ENCODE measurements around the gene CEBPG. TPM values are rescaled to one million over a fixed set of nuclear protein-coding genes. Genes with fewer than 3 reads are reported as not detected.

The CEBPG gene
- total and polyA plus RNA-seq, 2 donors: 16.8 to 21.0 TPM

GRCh38 chr19:33375156-33375836 lies 1.8 kb downstream of the CEBPG start:
- Histone ChIP-seq H3K9me3 (ENCODE audit: control insufficient read depth in 2 of 2, insufficient read depth in 1 of 2, low read length in 1 of 2) (no peaks in the 10 kb centered on the region), H3K27me3 (ENCODE audit: control insufficient read depth in 2 of 2, insufficient read depth in 1 of 2, low read length in 1 of 2) (peaks cover 0 to 27% of the 10 kb centered on the region in 2 donors), H3K4me3 (ENCODE audit: low read length in 2 of 2) (peak overlapping the region in 1 of 2 donors; percentile 57), H3K27ac (ENCODE audit: low read depth in 1 of 2, low read length in 1 of 2) (no peak overlapping the region), H3K36me3 (ENCODE audit: control insufficient read depth in 2 of 2, insufficient read depth in 2 of 2, low read length in 1 of 2) (peaks cover 5 to 6% of the 10 kb centered on the region in 2 donors), H3K4me1 (ENCODE audit: control insufficient read depth in 2 of 2, insufficient read depth in 2 of 2, low read length in 2 of 2) (peaks cover 9 to 15% of the 10 kb centered on the region in 2 donors)
- no peak for DNase-seq (ENCODE audit: low read depth in 6 of 9, low spot score in 9 of 9)
- 94% methylated on average over 9 of the region's 9 CpGs for WGBS

DNA sequence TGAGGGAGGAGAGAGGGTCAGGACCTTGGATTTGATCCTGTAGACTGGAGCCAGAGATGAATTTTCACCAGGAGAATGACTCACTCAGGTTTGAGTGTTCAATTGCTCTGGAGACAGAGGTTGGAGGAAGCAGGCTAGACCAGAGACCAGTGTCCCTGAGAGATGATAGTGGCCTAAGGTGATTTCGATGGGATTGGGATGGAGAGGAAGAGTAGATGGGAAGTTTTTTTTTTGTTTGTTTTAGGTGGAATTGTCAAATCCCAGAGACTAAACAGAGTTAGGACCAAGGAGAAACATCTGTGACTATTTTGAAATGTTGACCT lies 2.3 kb downstream of the CEBPG start:
- Histone ChIP-seq H3K4me3 (ENCODE audit: low read length in 2 of 2) (no peak overlapping the region), H3K27me3 (ENCODE audit: control insufficient read depth in 2 of 2, insufficient read depth in 1 of 2, low read length in 1 of 2) (peaks cover 0 to 22% of the 10 kb centered on the region in 2 donors), H3K9me3 (ENCODE audit: control insufficient read depth in 2 of 2, insufficient read depth in 1 of 2, low read length in 1 of 2) (no peaks in the 10 kb centered on the region), H3K36me3 (ENCODE audit: control insufficient read depth in 2 of 2, insufficient read depth in 2 of 2, low read length in 1 of 2) (peaks cover 5 to 6% of the 10 kb centered on the region in 2 donors), H3K27ac (ENCODE audit: low read depth in 1 of 2, low read length in 1 of 2) (no peak overlapping the region), H3K4me1 (ENCODE audit: control insufficient read depth in 2 of 2, insufficient read depth in 2 of 2, low read length in 2 of 2) (peaks cover 9 to 15% of the 10 kb centered on the region in 2 donors)
- WGBS: 95% methylated on average over 1 of the region's 1 CpG
- no peak for DNase-seq (ENCODE audit: low read depth in 6 of 9, low spot score in 9 of 9)

DNA sequence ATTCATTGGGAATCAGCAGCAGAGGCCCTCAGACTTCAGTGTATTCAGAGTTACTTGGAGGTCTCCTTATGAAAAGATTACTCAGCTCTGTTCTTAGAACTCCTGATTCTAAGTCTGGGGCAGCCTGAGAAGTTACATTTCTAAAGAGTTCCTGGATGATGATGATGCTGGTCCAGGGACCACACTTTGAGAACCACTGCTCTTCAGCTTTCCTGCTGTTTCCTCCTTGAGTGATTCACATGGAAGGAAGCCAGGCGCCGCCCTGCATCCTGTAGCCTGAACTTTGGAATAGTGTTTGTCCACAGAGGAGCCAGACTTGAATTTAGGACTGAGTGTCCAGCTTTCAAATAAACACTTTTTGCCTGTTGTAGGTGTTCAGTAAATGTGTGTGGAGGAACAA lies 2.9 kb downstream of the CEBPG start:
- Histone ChIP-seq H3K9me3 (ENCODE audit: control insufficient read depth in 2 of 2, insufficient read depth in 1 of 2, low read length in 1 of 2) (no peaks in the 10 kb centered on the region), H3K36me3 (ENCODE audit: control insufficient read depth in 2 of 2, insufficient read depth in 2 of 2, low read length in 1 of 2) (peaks cover 6 to 8% of the 10 kb centered on the region in 2 donors), H3K4me1 (ENCODE audit: control insufficient read depth in 2 of 2, insufficient read depth in 2 of 2, low read length in 2 of 2) (peaks cover 9 to 15% of the 10 kb centered on the region in 2 donors), H3K27ac (ENCODE audit: low read depth in 1 of 2, low read length in 1 of 2) (no peak overlapping the region), H3K27me3 (ENCODE audit: control insufficient read depth in 2 of 2, insufficient read depth in 1 of 2, low read length in 1 of 2) (peaks cover 0 to 17% of the 10 kb centered on the region in 2 donors), H3K4me3 (ENCODE audit: low read length in 2 of 2) (no peak overlapping the region)
- DNase-seq (ENCODE audit: low read depth in 6 of 9, low spot score in 9 of 9): no peak
- 96% methylated on average over 2 of the region's 2 CpGs for WGBS

DNA sequence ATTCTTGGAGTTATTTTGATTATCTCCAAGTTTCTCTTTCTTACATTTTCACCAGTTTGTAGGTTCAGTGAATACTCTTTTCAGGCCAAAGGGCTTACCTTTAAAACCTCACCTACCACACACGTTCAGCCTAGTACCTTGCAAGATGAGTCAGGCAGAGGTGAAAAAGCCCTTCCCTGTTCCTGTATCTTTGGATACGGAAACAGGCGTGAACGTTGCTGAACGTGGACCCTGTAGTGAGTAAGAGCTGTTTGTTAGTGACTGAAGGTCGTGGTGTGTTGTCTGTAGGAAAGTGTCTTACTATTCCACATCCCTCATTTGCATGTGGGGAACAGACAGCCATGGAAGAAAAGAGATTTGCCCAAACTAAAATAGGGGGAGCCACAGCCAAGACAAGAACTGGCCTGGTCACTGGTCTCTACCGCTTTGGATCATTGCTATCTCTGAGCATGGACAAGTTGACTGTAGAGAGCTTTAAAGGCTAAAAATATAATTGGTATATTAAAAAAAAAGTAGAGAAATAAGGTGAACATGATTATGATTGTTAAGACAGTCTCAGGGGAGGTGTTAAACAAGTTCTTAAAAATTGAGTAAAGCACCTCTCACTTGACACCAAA lies 3.5 kb downstream of the CEBPG start:
- Histone ChIP-seq H3K36me3 (ENCODE audit: control insufficient read depth in 2 of 2, insufficient read depth in 2 of 2, low read length in 1 of 2) (peaks cover 6 to 8% of the 10 kb centered on the region in 2 donors), H3K9me3 (ENCODE audit: control insufficient read depth in 2 of 2, insufficient read depth in 1 of 2, low read length in 1 of 2) (no peaks in the 10 kb centered on the region), H3K27ac (ENCODE audit: low read depth in 1 of 2, low read length in 1 of 2) (no peak overlapping the region), H3K27me3 (ENCODE audit: control insufficient read depth in 2 of 2, insufficient read depth in 1 of 2, low read length in 1 of 2) (peaks cover 0 to 11% of the 10 kb centered on the region in 2 donors), H3K4me1 (ENCODE audit: control insufficient read depth in 2 of 2, insufficient read depth in 2 of 2, low read length in 2 of 2) (peaks cover 9 to 15% of the 10 kb centered on the region in 2 donors), H3K4me3 (ENCODE audit: low read length in 2 of 2) (no peak overlapping the region)
- DNase-seq (ENCODE audit: low read depth in 6 of 9, low spot score in 9 of 9): no peak
- 98% methylated on average over 7 of the region's 7 CpGs for WGBS

DNA sequence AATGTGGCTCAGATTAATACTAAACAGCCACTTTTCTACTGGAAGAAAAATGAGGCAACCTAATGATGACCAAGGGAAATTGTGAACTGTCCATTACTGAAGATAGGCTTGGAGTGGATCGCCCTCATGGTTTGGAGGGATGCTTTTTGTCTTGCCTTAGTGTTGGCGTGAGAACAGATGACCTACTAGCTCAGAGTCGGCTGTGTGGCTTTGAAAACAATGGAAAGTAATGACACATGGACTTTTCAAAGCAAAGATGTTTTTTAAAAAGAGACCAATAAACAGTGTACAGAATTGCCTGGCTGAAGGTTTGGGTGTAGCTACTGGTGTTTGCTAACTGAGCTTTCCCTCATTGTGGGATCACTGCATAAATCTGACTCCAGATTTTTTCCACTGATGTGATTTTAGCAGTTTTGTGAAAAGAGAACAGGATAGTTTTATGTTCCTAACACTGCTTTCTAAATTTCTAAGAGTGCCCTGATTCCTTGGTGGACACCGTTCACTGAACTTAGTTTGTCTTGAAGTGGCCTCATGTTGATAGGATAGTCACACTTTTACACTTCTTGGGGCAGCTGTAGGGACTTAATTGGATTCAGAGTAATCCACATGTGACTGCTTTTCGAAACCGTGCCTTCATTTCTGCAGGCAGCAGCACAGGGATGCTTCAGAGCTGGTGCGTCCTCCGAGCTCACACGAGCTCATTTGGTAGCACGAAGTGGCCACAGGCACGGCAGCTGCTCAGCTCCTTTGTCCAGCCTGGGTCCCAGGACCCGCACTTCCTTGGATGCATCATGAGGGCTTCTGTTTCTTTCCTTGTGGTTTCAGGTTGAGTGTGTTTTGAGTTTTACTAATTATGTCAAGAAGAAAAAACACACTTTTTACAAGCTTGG lies 4.3 kb downstream of the CEBPG start:
- Histone ChIP-seq H3K27me3 (ENCODE audit: control insufficient read depth in 2 of 2, insufficient read depth in 1 of 2, low read length in 1 of 2) (peaks cover 0 to 5% of the 10 kb centered on the region in 2 donors), H3K4me1 (ENCODE audit: control insufficient read depth in 2 of 2, insufficient read depth in 2 of 2, low read length in 2 of 2) (peaks cover 9 to 13% of the 10 kb centered on the region in 2 donors), H3K36me3 (ENCODE audit: control insufficient read depth in 2 of 2, insufficient read depth in 2 of 2, low read length in 1 of 2) (peaks cover 6 to 8% of the 10 kb centered on the region in 2 donors), H3K9me3 (ENCODE audit: control insufficient read depth in 2 of 2, insufficient read depth in 1 of 2, low read length in 1 of 2) (no peaks in the 10 kb centered on the region), H3K27ac (ENCODE audit: low read depth in 1 of 2, low read length in 1 of 2) (no peak overlapping the region), H3K4me3 (ENCODE audit: low read length in 2 of 2) (no peak overlapping the region)
- 93% methylated on average over 12 of the region's 12 CpGs for WGBS
- DNase-seq (ENCODE audit: low read depth in 6 of 9, low spot score in 9 of 9): no peak

- H3K27me3 ChIP-seq (ENCODE audit: control insufficient read depth in 2 of 2, insufficient read depth in 1 of 2, low read length in 1 of 2): no peaks in the 10 kb centered on the region
- no peak overlapping the region for H3K4me3 ChIP-seq (ENCODE audit: low read length in 2 of 2)
- DNase-seq (ENCODE audit: low read depth in 6 of 9, low spot score in 9 of 9): no peak
- WGBS: 98% methylated on average over 16 of the region's 16 CpGs
- H3K9me3 ChIP-seq (ENCODE audit: control insufficient read depth in 2 of 2, insufficient read depth in 1 of 2, low read length in 1 of 2): no peaks in the 10 kb centered on the region
- no peak overlapping the region for H3K27ac ChIP-seq (ENCODE audit: low read depth in 1 of 2, low read length in 1 of 2)
- H3K36me3 ChIP-seq (ENCODE audit: control insufficient read depth in 2 of 2, insufficient read depth in 2 of 2, low read length in 1 of 2): peaks cover 8 to 11% of the 10 kb centered on the region in 2 donors
- H3K4me1 ChIP-seq (ENCODE audit: control insufficient read depth in 2 of 2, insufficient read depth in 2 of 2, low read length in 2 of 2): peaks cover 9% of the 10 kb centered on the region in 2 donors
Observed at GRCh38 chr19:33379151-33379829, 5.8 kb downstream of the CEBPG start.

- DNase-seq (ENCODE audit: low read depth in 6 of 9, low spot score in 9 of 9): no peak
- Histone ChIP-seq H3K9me3 (ENCODE audit: control insufficient read depth in 2 of 2, insufficient read depth in 1 of 2, low read length in 1 of 2) (no peaks in the 10 kb centered on the region), H3K27me3 (ENCODE audit: control insufficient read depth in 2 of 2, insufficient read depth in 1 of 2, low read length in 1 of 2) (no peaks in the 10 kb centered on the region), H3K36me3 (ENCODE audit: control insufficient read depth in 2 of 2, insufficient read depth in 2 of 2, low read length in 1 of 2) (peaks cover 8 to 16% of the 10 kb centered on the region in 2 donors), H3K27ac (ENCODE audit: low read depth in 1 of 2, low read length in 1 of 2) (no peak overlapping the region), H3K4me3 (ENCODE audit: low read length in 2 of 2) (no peak overlapping the region), H3K4me1 (ENCODE audit: control insufficient read depth in 2 of 2, insufficient read depth in 2 of 2, low read length in 2 of 2) (peaks cover 3 to 4% of the 10 kb centered on the region in 2 donors)
- 83% methylated on average over 4 of the region's 4 CpGs for WGBS
Observed at GRCh38 chr19:33381101-33381500, 7.6 kb downstream of the CEBPG start.

DNA sequence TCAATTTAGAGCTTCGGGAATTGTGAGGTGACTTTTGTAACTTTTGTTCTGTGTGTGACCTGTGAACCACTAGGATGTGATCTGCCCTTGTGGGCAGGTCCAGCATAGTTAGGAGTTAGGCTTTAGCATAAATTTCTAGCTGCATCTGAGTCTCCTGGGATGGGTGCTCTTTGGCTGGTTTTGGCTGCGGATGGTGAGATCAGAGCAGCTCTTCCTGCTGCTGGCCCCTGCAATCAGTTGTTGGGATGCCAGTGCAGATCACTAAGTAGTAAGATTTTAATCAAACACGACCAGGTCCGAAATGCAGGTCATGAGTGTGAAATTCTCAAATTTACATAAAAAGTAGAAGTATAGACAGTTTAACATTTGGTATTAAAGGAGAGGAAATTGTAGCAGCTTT lies 8.5 kb downstream of the CEBPG start:
- no peaks in the 10 kb centered on the region for H3K27me3 ChIP-seq (ENCODE audit: control insufficient read depth in 2 of 2, insufficient read depth in 1 of 2, low read length in 1 of 2)
- H3K9me3 ChIP-seq (ENCODE audit: control insufficient read depth in 2 of 2, insufficient read depth in 1 of 2, low read length in 1 of 2): no peaks in the 10 kb centered on the region
- H3K4me3 ChIP-seq (ENCODE audit: low read length in 2 of 2): no peak overlapping the region
- H3K27ac ChIP-seq (ENCODE audit: low read depth in 1 of 2, low read length in 1 of 2): no peak overlapping the region
- DNase-seq (ENCODE audit: low read depth in 6 of 9, low spot score in 9 of 9): no peak
- peaks cover 8 to 21% of the 10 kb centered on the region in 2 donors for H3K36me3 ChIP-seq (ENCODE audit: control insufficient read depth in 2 of 2, insufficient read depth in 2 of 2, low read length in 1 of 2)
- H3K4me1 ChIP-seq (ENCODE audit: control insufficient read depth in 2 of 2, insufficient read depth in 2 of 2, low read length in 2 of 2): peaks cover 3 to 4% of the 10 kb centered on the region in 2 donors
- WGBS: 97% methylated on average over 4 of the region's 4 CpGs

Measured in thymus (tissue), 11 donors.